Fibroblast of lung (primary cell): Measurements from ENCODE around the gene DCXR. TPM values are rescaled to one million over a fixed set of nuclear protein-coding genes. Genes with fewer than 3 reads are reported as not detected.

Experiments used
- DNase-seq, 2 donors: peaks; one replicate each; pipeline versions ENCODE4 v3.0.0 to v3.0.0-alpha.2; 2010; ENCODE audit warnings: low read depth in 2 of 2
- H2AFZ ChIP-seq: 2 replicates; pipeline ENCODE4 v1.5.1; 2012; ENCODE audit warnings: low read length, control low read depth, inconsistent platforms
- H3K27ac ChIP-seq: 2 replicates; pipeline ENCODE4 v1.5.1; 2011; ENCODE audit warnings: low read length, control low read depth; ENCODE audit not compliant: insufficient read depth
- H3K27me3 ChIP-seq: 2 replicates; pipeline ENCODE4 v1.5.1; 2011; ENCODE audit warnings: mild to moderate bottlenecking, low read length; ENCODE audit not compliant: control insufficient read depth, insufficient read depth
- H3K36me3 ChIP-seq: 2 replicates; pipeline ENCODE4 v1.5.1; 2011; ENCODE audit warnings: low read length; ENCODE audit not compliant: control insufficient read depth, insufficient read depth
- H3K4me1 ChIP-seq: 2 replicates; pipeline ENCODE4 v1.5.1; 2011; ENCODE audit warnings: low read length; ENCODE audit not compliant: control insufficient read depth, insufficient read depth; ENCODE audit errors: extremely low read depth
- H3K4me2 ChIP-seq: 2 replicates; pipeline ENCODE4 v1.5.1; 2011; ENCODE audit warnings: low read length, control low read depth; ENCODE audit not compliant: insufficient read depth; ENCODE audit errors: extremely low read depth
- H3K4me3 ChIP-seq, 4 experiments: fragments of 200-600 bp in 1 of 4; sonication (generic) in 1 of 4; replicated peaks in 1 of 4; 2 replicates each; pipeline ENCODE4 v1.5.1; 2011 to 2016; ENCODE audit warnings: low read length in 4 of 4, low read depth in 3 of 4, mild to moderate bottlenecking in 3 of 4, control low read depth in 2 of 4, inconsistent platforms in 1 of 4, mixed read lengths in 1 of 4; ENCODE audit not compliant: insufficient read depth in 1 of 4; ENCODE audit errors: control extremely low read depth in 1 of 4
- H3K79me2 ChIP-seq: 2 replicates; pipeline ENCODE4 v1.5.1; 2012; ENCODE audit warnings: mild to moderate bottlenecking, low read length, inconsistent platforms; ENCODE audit not compliant: control insufficient read depth, insufficient read depth
- H3K9ac ChIP-seq: 2 replicates; pipeline ENCODE4 v1.5.1; 2011; ENCODE audit warnings: mild to moderate bottlenecking, low read length, control low read depth; ENCODE audit not compliant: insufficient read depth
- H3K9me3 ChIP-seq: 2 replicates; pipeline ENCODE4 v1.5.1; 2012; ENCODE audit warnings: low read depth, low read length; ENCODE audit not compliant: control insufficient read depth, insufficient read depth
- H4K20me1 ChIP-seq: 2 replicates; pipeline ENCODE4 v1.5.1; 2011; ENCODE audit warnings: low read length; ENCODE audit not compliant: control insufficient read depth, insufficient read depth; ENCODE audit errors: extremely low read depth
- EZH2 ChIP-seq: IDR thresholded peaks from 2 replicates; pipeline ENCODE4 v1.5.1; 2012; ENCODE audit warnings: low read length, control low read depth, mild to moderate bottlenecking; ENCODE audit errors: missing control alignments
- polyA plus RNA-seq, 2 donors: library from polyadenylated mRNA; depleted of rRNA in 1 of 2; stranded (reverse) in 1 of 2; unstranded in 1 of 2; fragments of >200 nt; gene quantifications; 2 replicates each; pipeline ENCODE4 v1.2.1, GENCODE V29; 2011 to 2012; ENCODE audit warnings: missing spikeins in 1 of 2
- total RNA-seq: library from RNA; depleted of rRNA; stranded (reverse); fragments of >200 nt; gene quantifications from 2 replicates; pipeline ENCODE4 v1.2.1, GENCODE V29; 2014
- TF ChIP-seq, protein P1 (sequence below), 2 donors: IDR thresholded peaks in 1 of 2; conservative IDR thresholded peaks in 1 of 2; 1 replicate in 1 of 2; 2 replicates in 1 of 2; pipeline ENCODE4 v1.5.1; 2011 to 2012; ENCODE audit warnings: low read length in 2 of 2, control low read depth in 1 of 2, inconsistent platforms in 1 of 2, low read depth in 1 of 2, mild to moderate bottlenecking in 1 of 2

The DCXR gene
- total and polyA plus RNA-seq, 2 donors (not counting 1 experiment from before 2014, with no cell fraction given), result 34.8 to 43.6 TPM

- Histone ChIP-seq H3K36me3 (no peaks in the 10 kb centered on the region), H3K9ac (no peak overlapping the region), H2AFZ (no peak overlapping the region), H3K79me2 (no peaks in the 10 kb centered on the region), H3K4me2 (no peak overlapping the region), H3K27me3 (no peaks in the 10 kb centered on the region), H3K27ac (no peak overlapping the region), H3K4me1 (peaks cover 4% of the 10 kb centered on the region), H3K4me3 (no peak overlapping the region), H4K20me1 (no peaks in the 10 kb centered on the region), H3K9me3 (no peaks in the 10 kb centered on the region)
- TF ChIP-seq EZH2, result no peak
- TF ChIP-seq, protein P1, sequence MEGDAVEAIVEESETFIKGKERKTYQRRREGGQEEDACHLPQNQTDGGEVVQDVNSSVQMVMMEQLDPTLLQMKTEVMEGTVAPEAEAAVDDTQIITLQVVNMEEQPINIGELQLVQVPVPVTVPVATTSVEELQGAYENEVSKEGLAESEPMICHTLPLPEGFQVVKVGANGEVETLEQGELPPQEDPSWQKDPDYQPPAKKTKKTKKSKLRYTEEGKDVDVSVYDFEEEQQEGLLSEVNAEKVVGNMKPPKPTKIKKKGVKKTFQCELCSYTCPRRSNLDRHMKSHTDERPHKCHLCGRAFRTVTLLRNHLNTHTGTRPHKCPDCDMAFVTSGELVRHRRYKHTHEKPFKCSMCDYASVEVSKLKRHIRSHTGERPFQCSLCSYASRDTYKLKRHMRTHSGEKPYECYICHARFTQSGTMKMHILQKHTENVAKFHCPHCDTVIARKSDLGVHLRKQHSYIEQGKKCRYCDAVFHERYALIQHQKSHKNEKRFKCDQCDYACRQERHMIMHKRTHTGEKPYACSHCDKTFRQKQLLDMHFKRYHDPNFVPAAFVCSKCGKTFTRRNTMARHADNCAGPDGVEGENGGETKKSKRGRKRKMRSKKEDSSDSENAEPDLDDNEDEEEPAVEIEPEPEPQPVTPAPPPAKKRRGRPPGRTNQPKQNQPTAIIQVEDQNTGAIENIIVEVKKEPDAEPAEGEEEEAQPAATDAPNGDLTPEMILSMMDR (conservative IDR thresholded peaks at IDR 0.05 in 1 of 2, IDR thresholded peaks at IDR 0.05 in 1 of 2; ENCODE audit: low read depth in 1 of 2, low read length in 2 of 2), result no peak
- DNase-seq, result no peak
Measured at GRCh38 chr17:82035488-82035887, 2.0 kb downstream of the DCXR start.

DNA sequence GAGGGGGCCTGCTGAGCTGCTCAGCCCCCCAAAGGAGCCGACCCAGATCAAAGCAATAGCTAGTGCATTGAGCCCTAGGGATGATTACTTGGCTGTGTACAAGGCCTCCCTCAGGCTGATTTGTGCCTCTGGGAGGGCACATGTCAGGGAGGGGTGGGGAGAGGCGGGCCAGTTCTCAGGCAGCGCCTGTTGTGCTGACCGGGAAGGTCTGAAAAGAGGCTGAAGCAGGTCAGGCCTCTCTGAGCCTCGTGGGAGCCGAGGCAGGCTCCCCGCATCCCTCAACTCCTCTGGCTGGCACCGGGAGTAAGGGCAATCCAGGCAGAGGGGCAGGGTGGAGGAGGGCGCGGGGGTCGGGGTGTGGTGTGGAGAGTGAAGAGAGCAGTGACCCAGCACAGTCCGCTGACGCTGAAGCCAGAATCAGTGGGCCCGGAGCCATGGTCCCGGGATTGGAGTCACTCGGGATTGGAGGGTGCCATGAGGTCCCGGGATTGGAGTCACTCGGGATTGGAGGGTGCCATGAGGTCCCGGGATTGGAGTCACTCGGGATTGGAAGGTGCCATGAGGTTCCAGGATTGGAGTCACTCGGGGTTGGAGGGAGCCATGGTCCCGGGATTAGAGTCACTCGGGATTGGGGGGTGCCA lies 3.0 kb downstream of the DCXR start:
- Histone ChIP-seq H3K9me3 (no peaks in the 10 kb centered on the region), H3K4me2 (no peak overlapping the region), H3K9ac (no peak overlapping the region), H2AFZ (no peak overlapping the region), H3K36me3 (no peaks in the 10 kb centered on the region), H3K4me1 (peaks cover 4% of the 10 kb centered on the region), H3K4me3 (no peak overlapping the region), H4K20me1 (no peaks in the 10 kb centered on the region), H3K27ac (no peak overlapping the region), H3K27me3 (no peaks in the 10 kb centered on the region), H3K79me2 (no peaks in the 10 kb centered on the region)
- no peak for DNase-seq
- no peak for TF ChIP-seq EZH2
- TF ChIP-seq, protein P1 (conservative IDR thresholded peaks at IDR 0.05 in 1 of 2, IDR thresholded peaks at IDR 0.05 in 1 of 2; ENCODE audit: low read depth in 1 of 2, low read length in 2 of 2), result no peak

DNA sequence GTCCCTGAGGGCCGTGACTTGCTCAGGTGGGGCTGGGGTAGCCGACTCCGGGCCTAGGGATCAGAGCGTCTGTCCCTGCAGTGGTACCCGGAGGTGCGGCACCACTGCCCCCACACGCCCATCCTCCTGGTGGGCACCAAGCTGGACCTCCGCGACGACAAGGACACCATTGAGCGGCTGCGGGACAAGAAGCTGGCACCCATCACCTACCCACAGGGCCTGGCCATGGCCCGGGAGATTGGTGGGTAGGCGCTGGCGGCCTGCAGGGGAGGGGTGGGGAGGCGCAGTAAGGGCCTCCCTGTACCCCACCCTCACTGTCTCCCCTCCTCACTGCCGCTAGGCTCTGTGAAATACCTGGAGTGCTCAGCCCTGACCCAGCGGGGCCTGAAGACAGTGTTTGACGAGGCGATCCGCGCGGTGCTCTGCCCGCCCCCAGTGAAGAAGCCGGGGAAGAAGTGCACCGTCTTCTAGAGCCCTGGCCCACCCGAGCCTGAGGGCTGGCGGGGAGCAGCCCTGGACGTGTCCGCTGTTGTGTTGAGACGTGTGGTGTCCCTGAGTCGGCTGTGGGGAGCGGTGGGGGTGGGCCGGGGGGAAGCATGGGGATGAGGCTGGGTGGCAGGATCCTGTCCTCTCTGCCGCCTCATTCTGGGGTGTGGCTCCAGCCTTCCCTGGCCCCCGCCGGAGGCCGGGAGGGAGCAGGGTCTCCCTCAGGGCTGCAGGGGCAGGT lies 4.0 kb downstream of the DCXR start:
- Histone ChIP-seq H3K9ac (no peak overlapping the region), H3K79me2 (no peaks in the 10 kb centered on the region), H3K4me1 (peaks cover 4% of the 10 kb centered on the region), H3K27ac (no peak overlapping the region), H2AFZ (no peak overlapping the region), H3K4me2 (no peak overlapping the region), H3K4me3 (no peak overlapping the region), H4K20me1 (no peaks in the 10 kb centered on the region), H3K9me3 (no peaks in the 10 kb centered on the region), H3K27me3 (no peaks in the 10 kb centered on the region), H3K36me3 (no peaks in the 10 kb centered on the region)
- TF ChIP-seq EZH2, result no peak
- TF ChIP-seq, protein P1 (conservative IDR thresholded peaks at IDR 0.05 in 1 of 2, IDR thresholded peaks at IDR 0.05 in 1 of 2; ENCODE audit: low read depth in 1 of 2, low read length in 2 of 2), result no peak
- DNase-seq, result no peak
